Measurements from ENCODE around the gene LRP4.

DNA sequence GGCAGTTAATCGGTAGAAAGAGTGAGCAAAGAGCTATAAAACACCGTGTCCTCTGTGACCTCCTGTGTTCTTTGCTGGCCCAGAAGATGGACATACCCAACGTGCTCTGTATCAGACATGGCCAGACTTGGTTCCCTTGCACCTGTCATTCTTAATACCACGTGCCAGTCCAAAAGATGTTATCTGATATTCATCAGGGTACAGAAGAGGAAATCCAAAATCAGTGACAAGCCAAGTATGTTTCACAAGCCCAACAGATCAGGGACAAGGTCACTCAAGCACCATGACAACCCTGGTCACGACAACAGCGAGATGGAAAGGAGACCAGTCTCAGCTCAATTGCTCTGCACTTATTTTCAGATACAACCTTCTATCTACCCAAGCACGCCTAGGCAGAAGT lies 3.4 kb downstream of the LRP4 start:
- TF ChIP-seq POLR2A (IDR thresholded peaks at IDR 0.05; ENCODE audit: low read depth, low read length) (no peak), POLR2AphosphoS5 (IDR thresholded peaks at IDR 0.05; ENCODE audit: low read depth, low read length) (no peak), TAF1 (IDR thresholded peaks at IDR 0.05; ENCODE audit: borderline replicate concordance, low read depth, low read length) (no peak)

Data from GM12892 (cell line).